ENCODE data around the gene LINGO3.

The LINGO3 gene

DNA sequence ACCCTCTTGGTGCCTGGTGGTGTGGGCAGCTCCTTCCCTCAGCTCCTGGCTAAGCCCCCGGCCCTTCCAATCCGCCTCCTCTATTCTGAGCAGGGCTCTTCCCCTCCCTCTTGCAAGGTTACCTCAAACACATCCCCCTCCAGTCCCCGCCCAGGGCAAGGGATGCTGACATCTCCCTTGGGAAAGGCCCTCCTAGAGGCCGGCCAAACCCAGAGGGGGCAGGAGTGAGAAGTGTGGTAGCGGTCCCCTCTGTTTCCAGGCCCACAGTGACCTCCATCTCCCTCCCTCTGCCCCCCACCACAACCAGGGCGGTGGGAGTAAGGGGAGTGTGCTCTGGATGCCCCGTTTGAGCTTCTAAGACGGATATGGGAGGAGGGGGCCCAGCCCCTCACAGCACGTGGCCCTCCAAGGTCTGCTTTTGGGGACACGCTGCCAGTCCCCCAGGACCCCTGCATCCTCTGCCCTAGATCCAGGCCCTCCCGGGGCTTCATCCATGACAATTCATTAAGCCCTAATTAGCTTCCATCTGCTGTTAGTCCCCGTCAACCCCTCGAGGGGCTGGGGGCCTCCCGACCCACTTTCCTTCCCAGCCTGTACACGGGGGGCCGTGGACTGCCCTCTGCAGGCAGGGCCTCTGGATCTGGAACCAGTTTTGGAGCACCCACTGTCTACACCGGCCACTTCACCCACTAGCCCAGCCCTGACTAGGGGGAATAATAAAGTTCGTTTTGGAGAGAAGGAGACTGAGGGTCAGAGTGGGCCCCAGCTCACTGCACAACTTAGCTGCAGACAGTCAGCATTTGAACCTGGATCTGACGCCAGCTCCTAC is 2.3 kb downstream of the LINGO3 start:
- DNase-seq (ENCODE audit: low spot score) = no peak

GRCh38 chr19:2303211-2303798 is 4.6 kb downstream of the LINGO3 start:
- no peak for DNase-seq (ENCODE audit: low spot score)

DNA sequence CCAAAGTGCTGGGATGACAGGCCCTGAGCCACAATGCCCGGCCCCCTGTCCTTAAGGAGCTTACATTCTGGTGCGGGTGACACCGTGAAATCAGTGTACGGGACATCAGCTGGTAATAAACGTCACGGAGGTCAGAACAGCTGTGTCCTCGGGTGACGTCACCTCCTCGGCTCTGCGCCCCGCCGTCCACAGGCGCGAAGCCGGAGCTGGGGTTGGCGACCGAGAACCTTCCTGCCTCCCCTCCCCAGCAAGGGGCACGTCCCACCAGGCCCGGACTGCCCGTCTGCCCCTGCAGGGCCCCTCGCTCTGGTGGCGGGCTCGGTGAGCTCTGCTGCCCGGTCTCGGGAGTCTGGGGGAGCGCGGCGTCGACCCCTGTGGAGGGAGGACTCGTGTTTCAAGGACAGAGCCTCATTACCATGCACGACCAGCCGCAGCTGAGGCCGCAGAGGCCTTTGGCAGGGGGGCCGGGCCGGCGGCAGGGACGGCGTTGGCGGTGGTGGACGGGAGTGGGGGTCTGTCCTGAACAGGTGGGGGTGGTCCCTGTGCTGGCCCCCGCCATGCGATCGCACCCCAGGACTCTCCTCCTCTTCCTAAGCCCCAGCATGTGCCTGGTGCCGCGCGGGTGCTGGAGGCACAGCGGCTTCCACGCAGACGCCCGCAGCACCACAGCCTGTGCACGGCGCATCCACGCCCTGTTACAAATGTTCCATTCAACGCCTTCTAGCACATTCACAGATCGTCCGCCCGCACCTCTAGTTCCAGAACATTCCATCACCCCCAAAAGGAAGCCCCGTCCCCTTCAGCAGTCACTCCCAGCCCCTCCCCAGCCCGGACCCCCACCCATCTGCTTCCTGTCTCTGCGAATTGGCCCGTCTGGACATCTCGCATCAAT is 5.4 kb downstream of the LINGO3 start:
- DNase-seq (ENCODE audit: low spot score) = peak; percentile 72

GRCh38 chr19:2300533-2300932 is 7.4 kb downstream of the LINGO3 start:
- DNase-seq (ENCODE audit: low spot score) = no peak

DNA sequence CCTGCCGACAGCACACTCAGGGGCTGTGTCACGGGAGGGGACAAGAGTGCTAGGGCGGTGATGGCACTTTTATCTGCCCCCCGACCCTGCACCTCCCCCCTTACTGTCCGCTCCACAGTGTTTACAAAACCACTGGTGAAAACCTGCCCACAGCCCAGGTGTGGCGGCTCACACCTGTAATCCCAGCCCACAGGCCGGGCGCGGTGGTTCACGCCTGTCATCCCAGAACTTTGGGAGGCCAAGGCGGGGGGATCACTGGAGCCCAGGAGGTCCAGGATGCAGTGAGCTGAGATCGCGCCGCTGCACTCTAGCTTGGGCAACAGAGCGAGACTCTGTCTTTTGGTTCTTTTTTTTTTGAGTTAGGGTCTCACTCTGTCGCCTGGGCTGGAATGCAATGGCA is 11.8 kb downstream of the LINGO3 start:
- DNase-seq (ENCODE audit: low spot score) = no peak

GRCh38 chr19:2294687-2295335 is 13.1 kb downstream of the LINGO3 start:
- no peak for DNase-seq (ENCODE audit: low spot score)

DNA sequence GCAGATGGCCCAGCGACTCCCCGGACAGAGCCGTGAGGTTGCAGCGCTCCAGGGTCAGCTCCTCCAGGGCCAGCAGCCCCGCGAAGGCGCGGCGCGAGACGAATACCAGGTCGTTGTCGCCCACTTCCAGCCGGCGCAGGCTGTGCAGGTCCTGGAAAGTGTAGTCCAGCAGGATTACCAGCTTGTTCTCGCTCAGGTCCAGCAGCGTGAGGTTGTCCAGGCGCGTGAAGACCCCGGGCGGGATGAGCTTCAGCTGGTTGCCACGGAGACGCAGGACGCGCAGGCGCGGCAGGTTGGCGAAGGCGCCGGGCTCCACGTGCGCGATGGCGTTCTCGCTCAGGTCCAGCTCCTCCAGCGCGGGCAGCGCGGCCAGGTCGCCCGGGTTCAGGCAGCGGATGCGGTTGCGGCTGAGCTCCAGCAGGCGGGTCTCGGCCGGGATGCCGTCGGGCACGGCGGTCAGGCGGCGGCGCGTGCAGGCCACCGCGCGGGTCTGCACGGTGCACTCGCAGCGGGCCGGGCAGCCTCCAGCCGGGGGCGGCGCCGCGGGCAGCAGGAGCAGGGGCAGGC is 16.7 kb downstream of the LINGO3 start:
- peak; percentile 89 for DNase-seq (ENCODE audit: low spot score)

- no peak for DNase-seq (ENCODE audit: low spot score)
Measured at GRCh38 chr19:2290441-2291184, 17.3 kb downstream of the LINGO3 start.

GRCh38 chr19:2289714-2290435 is 18.1 kb downstream of the LINGO3 start:
- no peak for DNase-seq (ENCODE audit: low spot score)

DNA sequence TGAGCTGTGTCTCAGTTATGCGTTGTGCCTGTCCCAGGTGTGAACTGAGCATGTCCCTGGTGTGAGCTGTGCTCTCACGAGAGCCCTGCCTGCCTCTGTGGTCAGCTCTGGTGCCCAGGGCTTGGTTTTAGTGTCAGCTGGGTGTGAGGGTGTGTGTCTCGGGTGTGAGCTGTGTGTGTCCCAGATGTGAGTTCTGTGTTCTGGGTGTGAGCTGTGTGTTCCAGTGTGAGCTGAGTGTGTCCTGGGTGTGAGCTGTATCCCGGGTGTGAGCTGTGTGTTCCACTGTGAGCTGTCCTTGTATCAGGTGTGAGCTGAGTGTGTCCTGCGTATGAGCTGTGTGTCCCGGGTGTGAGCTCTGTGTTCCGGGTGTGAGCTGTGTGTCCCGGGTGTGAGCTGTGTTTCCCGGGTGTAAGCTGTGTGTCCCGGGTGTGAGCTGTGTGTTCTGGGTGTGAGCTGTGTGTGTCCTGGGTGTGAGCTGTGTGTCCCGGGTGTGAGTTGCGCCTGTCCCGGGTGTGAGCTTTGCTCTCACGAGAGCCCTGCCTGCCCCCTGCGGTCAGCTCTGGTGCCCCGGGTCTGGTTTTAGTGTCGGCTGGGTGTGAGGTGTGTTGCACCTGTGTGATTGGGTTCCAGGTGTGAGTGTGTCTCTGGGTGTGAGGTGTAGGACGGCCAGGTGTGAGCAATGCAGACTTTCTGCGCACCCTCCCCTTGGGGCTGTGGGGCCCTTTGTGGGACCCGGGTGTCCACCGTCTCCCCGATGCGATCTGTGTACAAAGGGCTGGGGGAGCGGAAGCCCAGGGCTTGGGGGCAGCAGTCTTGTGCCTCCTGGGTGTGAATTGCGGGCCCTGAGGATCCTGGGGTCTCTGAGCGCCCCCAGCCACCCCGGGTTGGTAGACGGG is 18.9 kb downstream of the LINGO3 start:
- DNase-seq (ENCODE audit: low spot score) = no peak

DNA sequence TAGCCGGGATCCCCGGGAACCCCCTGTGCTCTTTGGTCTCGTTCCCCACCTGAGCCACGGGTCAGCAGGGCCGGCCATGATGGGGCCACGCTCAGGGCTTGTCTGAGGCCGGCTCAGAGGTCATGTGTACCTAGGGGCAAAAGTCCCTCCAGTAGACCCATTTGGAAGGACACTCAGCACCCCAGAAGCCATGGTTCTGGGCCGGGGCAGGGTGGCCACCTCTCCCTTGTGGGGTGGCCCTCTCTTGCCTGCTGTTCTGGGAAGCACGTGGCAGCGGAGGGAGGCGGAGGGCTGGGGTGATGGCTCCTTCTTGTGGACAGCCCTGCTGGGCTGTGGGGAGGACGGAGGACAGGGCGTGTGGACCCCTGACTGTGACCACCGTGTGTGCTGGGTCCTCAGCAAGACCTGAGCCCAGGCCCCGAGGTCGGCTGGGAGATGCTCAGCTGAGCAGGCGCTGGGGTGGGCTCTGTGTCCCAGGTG is 19.6 kb downstream of the LINGO3 start:
- DNase-seq (ENCODE audit: low spot score) = no peak

- no peak for DNase-seq (ENCODE audit: low spot score)
Measured at GRCh38 chr19:2287585-2288337, 20.2 kb downstream of the LINGO3 start.

GRCh38 chr19:2286402-2287140 is 21.4 kb downstream of the LINGO3 start:
- DNase-seq (ENCODE audit: low spot score) = no peak

- no peak for DNase-seq (ENCODE audit: low spot score)
Measured at GRCh38 chr19:2283835-2284507, 24.0 kb downstream of the LINGO3 start.

- DNase-seq (ENCODE audit: low spot score) = no peak
Measured at GRCh38 chr19:2282862-2283237, 25.1 kb downstream of the LINGO3 start.

DNA sequence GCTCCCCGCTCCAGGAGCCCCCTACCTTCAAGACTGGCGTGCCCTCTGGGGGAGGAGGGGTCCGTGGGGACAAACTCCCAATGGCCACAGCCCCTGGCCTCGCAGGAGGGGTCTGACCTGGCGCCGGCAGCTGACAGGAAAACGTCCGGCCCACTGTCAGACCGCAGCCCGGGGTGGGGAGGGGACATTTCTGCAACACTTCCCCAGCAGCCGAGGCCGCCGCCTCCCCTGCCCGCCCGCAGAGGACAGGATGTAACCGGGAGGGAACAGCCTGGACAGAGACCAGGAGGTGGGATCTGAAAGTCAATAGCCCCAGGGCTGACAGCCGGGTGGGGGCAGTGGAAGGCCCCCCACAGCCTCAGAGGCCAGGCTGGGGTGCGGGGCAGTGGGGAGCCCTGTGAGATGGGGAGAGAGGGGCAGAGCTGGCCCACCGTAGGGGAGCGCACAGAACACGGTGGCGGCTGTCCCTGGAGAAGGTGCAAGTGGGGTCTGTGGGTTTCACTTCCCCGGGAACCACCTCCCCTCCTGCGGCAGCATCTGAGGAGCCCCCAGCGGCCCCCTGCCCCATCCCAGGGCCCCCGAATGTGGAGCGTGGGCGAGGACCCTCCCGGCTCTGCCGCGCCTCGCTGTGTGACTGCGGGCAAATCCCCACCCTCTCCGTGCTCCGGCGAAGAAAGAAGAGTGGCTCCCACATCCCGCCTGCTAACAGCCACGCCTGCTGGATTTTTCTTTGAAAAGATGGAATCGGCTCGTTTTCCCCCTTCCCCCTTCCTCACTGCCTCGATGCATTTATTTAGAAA is 25.7 kb downstream of the LINGO3 start, which contains the start of gene PEAK3:
Gene PEAK3, minus strand, starts transcription at position 114 of the 800 bp plus-strand sequence. CDS start 1,244 bp downstream, outside the sequence.
- DNase-seq (ENCODE audit: low spot score) = peak; percentile 71
